Measurements from ENCODE around the gene CHRND.

- no peak for TF ChIP-seq POLR2A (IDR thresholded peaks at IDR 0.05; ENCODE audit: low read length)
- no peak for TF ChIP-seq GATA1 (IDR thresholded peaks at IDR 0.05; ENCODE audit: low read depth, low read length)
These were observed 41.9 kb upstream of the CHRND start for GRCh38 chr2:232483923-232484627.
